ENCODE data around the gene TMEM100.

The TMEM100 gene

DNA sequence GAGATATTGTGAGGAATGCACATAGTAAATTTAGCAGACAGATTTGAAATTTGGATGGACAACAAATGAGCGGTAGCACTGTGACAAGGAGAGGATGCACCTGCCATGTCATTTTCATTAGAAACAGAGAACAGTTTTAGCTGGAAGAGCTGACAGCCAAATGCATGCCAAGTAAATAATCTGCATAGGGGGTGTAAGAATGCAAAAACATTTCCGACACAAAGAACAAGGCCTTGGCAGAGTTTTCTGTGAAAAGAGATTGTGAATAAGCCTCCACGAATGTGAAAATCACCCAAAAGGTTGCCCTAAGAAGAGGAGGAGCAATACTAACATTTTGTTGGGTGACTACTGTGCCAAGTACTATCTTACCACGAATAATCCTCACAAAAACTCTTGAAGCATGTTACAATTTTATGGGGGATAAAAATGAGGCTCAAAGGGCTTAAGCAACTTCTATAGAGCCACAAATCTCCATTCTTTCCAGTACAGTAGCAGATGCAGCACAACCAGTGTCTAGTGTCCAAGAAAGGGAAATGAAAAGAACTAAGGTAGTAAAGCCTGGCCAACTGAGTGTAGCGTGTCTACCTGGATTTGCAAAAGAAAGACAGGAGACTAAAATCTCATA, 28.3 kb downstream of the TMEM100 start:
- ChIA-PET POLR2A (no interaction called here), CTCF (no interaction called here)
- TF ChIP-seq, protein P1, sequence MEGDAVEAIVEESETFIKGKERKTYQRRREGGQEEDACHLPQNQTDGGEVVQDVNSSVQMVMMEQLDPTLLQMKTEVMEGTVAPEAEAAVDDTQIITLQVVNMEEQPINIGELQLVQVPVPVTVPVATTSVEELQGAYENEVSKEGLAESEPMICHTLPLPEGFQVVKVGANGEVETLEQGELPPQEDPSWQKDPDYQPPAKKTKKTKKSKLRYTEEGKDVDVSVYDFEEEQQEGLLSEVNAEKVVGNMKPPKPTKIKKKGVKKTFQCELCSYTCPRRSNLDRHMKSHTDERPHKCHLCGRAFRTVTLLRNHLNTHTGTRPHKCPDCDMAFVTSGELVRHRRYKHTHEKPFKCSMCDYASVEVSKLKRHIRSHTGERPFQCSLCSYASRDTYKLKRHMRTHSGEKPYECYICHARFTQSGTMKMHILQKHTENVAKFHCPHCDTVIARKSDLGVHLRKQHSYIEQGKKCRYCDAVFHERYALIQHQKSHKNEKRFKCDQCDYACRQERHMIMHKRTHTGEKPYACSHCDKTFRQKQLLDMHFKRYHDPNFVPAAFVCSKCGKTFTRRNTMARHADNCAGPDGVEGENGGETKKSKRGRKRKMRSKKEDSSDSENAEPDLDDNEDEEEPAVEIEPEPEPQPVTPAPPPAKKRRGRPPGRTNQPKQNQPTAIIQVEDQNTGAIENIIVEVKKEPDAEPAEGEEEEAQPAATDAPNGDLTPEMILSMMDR (IDR thresholded peaks at IDR 0.05; ENCODE audit: control extremely low read depth, extremely low read depth, low read depth, missing control alignments): no peak
- DNase-seq (ENCODE audit: extremely low spot score): no peak

DNA sequence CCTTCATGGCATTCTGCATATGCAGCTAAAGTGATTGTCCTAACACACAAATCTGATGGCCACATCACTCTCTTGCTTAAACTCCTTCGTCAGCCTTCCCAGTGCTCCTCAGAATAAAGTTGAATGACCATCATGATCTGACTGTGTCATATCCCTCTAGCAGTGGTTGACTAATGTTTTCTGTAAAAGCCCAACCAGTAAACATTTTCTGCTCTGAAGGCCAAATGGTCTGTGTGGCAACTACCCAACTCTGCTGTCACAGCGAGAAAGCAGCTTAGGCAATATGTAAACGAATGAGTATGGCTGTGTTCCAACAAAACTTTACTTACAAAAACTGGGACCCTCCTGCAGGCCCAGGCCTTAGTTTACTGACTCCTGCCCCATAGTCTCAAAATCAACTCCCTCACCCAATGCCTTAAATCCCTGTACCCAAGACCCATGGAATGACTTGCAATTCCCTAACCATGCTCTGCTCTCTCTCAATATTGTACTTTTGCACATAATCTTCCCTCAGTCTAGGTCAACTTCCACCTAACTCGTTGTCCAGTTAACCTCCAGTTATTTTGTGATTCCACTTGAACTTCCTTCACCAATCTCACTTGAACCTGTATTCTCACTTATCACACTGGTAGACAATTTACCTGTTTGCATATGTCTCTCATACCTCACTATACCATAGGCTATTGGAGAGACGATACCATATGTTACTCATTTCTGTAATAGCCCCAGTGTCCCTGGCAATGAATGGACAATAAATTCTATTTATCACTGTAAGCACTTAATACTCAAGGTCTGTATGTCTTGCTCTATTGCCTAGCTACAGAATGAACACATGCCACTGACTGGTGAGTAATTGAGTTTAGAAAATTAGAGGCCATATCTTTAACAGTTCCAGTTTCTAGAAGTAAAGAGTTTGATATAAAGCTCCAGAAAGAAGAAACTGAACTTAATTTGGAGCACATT, 29.1 kb downstream of the TMEM100 start:
- DNase-seq (ENCODE audit: extremely low spot score): no peak
- ChIA-PET POLR2A (no interaction called here), CTCF (no interaction called here)
- TF ChIP-seq, protein P1 (IDR thresholded peaks at IDR 0.05; ENCODE audit: control extremely low read depth, extremely low read depth, low read depth, missing control alignments): no peak

DNA sequence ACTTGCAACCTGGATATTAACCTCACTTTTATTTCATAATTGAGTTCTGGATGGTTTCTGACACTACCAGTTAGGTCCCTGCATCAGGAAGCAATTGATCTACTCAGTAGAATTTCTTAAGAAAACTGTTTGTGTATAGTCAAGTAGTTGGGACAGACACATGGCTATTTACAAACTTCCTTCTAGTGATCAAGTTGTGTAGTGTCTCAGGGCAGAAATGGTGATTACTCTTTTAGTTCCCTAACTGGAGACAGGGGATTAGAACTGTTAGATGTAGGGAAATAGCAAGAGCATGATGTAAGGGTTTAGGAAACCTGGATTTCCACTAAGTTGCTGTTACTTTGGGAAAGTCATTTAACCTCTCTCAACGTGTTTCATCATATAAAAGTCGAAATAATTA, 30.4 kb downstream of the TMEM100 start:
- ChIA-PET CTCF (no interaction called here), POLR2A (no interaction called here)
- no peak for DNase-seq (ENCODE audit: extremely low spot score)
- TF ChIP-seq, protein P1 (IDR thresholded peaks at IDR 0.05; ENCODE audit: control extremely low read depth, extremely low read depth, low read depth, missing control alignments): no peak

GRCh38 chr17:55691666-55692065, 31.0 kb downstream of the TMEM100 start:
- DNase-seq (ENCODE audit: extremely low spot score): no peak
- TF ChIP-seq, protein P1 (IDR thresholded peaks at IDR 0.05; ENCODE audit: control extremely low read depth, extremely low read depth, low read depth, missing control alignments): no peak

GRCh38 chr17:55690105-55690508, 32.6 kb downstream of the TMEM100 start:
- CTCF ChIA-PET: interaction anchor here (1.7 to 1.9 kb wide), 2 partner anchors 12 to 29 kb away, joined by 5 to 6 read pairs; no protein-coding TSS in a partner anchor
- DNase-seq (ENCODE audit: extremely low spot score): no peak
- POLR2A ChIA-PET: no interaction called here
- TF ChIP-seq, protein P1 (IDR thresholded peaks at IDR 0.05; ENCODE audit: control extremely low read depth, extremely low read depth, low read depth, missing control alignments): no peak

More at GRCh38 chr17:55691666-55692065, 31.0 kb downstream of the TMEM100 start:
- ChIA-PET POLR2A (no interaction called here), CTCF (interaction anchor here (1.2 kb wide), 1 partner anchor 26 kb away, joined by 4 read pairs; no protein-coding TSS in a partner anchor)

DNA sequence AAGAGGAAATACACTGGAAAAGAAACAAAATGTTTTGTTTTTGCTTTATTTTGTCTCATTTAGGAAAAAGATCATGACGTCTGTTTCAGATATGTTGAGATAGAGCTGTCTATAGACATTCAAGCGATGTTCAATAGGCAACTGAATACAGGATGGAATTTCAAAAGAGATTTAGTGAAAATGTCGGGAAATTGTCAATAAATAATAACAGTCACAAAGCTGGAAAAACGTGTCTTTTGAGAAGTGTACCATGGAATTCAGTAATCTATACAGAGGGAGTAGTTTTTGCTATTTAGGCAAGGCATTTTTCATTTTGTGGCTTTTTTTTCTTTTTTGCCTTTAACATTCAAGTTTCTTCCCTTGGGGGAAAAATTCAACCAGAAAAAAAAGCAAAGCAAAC, 33.0 kb downstream of the TMEM100 start:
- TF ChIP-seq, protein P1 (IDR thresholded peaks at IDR 0.05; ENCODE audit: control extremely low read depth, extremely low read depth, low read depth, missing control alignments): no peak
- CTCF ChIA-PET: interaction anchor here (1.7 to 1.9 kb wide), 2 partner anchors 12 to 29 kb away, joined by 5 to 6 read pairs; no protein-coding TSS in a partner anchor
- DNase-seq (ENCODE audit: extremely low spot score): no peak
- POLR2A ChIA-PET: no interaction called here
